GM21737 (cell line): ENCODE results near the gene CLSTN1.
A peak's percentile ranks its signal among the peaks of the same experiment; 100 is the strongest.

ENCODE experiments used
- ATAC-seq: cut with Tn5 transposase; IDR thresholded peaks from one replicate; pipeline ENCODE4 v1.9.1; 2021; ENCODE audit warnings: mild to moderate bottlenecking, moderate library complexity; ENCODE audit not compliant: unreplicated experiment

The CLSTN1 gene

DNA sequence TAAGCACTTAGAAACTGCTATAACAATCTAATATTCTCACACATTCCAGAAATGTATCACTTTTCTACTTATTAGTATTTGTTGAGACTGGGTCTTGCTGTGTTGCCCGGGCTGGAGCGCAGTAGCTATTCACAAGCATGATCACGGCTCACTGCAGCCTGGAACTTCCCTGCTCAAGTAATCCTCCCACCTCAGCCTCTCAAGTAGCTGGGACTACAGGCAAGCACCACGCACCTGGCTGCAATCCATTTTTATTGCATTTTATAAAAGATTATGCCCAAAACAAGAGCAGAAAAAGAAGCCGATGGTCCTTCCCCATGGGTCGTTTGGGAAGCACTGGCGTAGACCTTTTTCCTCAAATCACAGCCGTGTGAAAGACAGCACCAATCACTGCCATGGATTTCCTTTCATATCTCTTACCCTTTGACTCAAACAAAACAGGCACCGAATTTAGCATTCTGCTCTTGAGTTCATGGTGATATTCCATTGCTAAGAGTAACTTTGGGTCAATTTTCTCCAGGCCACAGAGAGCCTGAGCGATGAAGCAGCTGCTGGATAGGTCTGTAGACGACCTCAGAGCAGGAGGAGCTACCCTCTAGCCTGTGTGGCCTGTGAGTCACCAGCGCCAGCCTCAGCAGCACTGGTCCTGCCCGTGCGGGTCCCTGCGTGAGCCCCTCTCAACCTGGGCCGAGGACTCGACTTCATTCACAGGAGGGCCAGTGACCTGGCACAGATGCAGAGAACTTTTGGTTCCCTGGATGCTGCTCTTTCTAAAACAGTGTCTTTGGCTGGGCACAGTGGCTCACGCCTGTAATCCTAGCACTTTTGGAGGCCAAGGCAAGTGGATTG lies 91.4 kb downstream of the CLSTN1 start:
- ATAC-seq, result no peak

DNA sequence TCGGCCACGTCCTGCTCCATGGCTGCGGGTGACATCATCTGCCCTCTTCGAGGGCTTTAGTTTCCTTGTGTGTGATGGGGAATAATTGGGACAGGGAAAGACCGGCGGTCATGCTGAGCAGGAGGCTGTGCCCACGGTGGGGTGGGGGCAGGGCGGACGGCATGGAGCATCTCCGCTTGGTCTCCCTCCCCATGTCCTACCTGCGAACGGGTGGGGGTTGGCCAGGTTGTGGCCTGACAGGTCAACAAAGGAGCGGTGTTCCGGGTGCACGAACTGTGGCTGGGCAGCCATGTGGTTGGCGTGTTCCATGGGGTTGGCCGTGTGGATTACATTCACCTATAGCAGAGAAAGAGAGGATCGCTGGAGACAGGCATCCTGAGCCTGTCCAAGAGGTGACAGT lies 92.2 kb downstream of the CLSTN1 start:
- no peak for ATAC-seq

- no peak for ATAC-seq
These were observed 92.7 kb downstream of the CLSTN1 start for GRCh38 chr1:9731051-9731537.

- no peak for ATAC-seq
These were observed 93.5 kb downstream of the CLSTN1 start for GRCh38 chr1:9730096-9730901.

DNA sequence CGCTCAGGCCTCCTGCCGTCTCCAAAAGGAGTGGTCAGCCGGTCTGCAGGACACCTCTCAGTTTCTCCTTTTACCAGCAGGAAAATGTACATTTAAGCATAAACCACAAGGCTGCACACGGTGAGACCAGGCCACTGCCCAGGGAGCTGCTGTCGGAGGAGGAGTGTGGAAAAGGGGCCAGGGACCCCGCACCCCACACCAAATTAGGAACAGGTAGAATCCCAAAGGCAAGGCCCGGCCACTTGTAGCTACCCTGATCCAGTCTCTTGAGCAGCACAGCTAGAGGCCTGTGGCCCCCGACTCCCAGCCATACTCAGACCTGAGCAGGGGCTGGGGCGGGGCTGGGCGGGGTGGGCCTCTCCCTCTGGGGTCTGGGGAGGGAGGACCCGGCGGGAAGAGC lies 94.2 kb downstream of the CLSTN1 start:
- ATAC-seq, result no peak

GRCh38 chr1:9728451-9729295 lies 95.1 kb downstream of the CLSTN1 start:
- no peak for ATAC-seq

DNA sequence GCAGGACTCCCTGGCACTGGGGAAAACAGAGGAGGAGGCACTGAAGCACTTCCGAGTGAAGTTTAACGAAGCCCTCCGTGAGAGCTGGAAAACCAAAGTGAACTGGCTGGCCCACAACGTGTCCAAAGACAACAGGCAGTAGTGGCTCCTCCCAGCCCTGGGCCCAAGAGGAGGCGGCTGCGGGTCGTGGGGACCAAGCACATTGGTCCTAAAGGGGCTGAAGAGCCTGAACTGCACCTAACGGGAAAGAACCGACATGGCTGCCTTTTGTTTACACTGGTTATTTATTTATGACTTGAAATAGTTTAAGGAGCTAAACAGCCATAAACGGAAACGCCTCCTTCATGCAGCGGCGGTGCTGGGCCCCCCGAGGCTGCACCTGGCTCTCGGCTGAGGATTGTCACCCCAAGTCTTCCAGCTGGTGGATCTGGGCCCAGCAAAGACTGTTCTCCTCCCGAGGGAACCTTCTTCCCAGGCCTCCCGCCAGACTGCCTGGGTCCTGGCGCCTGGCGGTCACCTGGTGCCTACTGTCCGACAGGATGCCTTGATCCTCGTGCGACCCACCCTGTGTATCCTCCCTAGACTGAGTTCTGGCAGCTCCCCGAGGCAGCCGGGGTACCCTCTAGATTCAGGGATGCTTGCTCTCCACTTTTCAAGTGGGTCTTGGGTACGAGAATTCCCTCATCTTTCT lies 96.7 kb downstream of the CLSTN1 start:
- ATAC-seq, result no peak

DNA sequence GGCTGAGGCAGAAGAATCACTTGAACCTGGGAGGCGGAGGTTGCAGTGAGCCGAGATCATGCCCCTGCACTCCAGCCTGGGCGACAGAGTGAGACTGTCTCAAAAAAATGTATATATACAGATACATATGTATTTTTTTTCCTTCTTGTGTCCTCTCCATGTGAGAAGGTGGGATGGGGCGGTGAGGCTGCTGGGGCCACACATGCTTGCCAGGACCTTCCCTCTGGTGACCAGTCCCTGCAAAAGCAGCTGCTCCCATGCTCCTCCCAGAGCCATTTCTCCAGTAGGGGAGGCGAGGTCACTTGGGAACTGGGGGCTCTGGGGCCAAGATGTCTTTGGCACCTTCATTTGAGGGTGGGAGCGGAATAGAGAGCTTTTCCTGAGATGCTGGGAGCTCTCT lies 97.4 kb downstream of the CLSTN1 start:
- no peak for ATAC-seq

DNA sequence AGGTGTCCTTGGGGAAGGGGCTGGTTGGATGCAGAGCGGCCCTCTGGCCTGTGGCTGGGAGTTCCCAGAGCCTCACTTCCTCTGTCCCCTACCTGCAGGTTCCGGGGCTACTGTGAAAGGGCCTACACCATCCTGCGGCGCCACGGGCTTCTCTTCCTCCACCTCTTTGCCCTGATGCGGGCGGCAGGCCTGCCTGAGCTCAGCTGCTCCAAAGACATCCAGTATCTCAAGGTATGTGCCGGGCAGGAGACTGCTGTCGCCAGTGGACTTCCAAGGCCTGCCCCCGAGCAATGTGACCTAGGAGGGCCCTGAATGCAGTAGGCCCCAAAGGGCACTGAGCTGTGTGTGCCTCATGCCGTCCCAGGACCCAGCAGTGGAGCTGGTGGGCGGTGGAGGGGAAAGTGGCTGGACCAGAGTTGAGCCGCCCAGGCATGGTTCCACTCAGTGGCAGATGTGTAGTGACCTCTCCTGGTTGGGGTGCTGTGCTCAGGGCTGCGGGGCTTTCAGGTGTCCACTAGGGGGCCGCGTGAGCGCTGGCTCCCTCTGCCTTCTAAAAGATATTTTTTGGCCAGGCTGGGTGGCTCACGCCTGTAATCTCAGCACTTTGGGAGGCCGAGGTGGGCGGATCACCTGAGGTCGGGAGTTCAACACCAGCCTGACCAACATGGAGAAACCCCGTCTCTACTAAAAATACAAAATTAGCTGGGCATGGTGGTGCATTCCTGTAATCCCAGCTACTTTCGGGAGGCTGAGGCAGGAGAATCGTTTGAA lies 98.9 kb downstream of the CLSTN1 start:
- ATAC-seq, result peak; percentile 66

DNA sequence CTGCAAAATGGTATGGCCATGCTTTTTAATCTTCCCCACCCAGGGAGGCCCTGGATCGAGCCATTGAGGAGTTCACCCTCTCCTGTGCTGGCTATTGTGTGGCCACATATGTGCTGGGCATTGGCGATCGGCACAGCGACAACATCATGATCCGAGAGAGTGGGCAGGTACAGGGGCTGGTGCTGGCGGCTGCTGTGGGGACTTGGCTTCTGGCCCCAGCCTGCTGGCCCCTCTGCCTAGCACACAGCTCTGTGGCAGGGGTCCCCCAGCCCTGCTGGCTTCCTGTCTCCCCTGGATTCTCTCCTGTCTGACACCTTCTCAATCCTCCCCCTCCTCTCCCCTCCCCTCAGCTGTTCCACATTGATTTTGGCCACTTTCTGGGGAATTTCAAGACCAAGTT lies 99.8 kb downstream of the CLSTN1 start:
- no peak for ATAC-seq

DNA sequence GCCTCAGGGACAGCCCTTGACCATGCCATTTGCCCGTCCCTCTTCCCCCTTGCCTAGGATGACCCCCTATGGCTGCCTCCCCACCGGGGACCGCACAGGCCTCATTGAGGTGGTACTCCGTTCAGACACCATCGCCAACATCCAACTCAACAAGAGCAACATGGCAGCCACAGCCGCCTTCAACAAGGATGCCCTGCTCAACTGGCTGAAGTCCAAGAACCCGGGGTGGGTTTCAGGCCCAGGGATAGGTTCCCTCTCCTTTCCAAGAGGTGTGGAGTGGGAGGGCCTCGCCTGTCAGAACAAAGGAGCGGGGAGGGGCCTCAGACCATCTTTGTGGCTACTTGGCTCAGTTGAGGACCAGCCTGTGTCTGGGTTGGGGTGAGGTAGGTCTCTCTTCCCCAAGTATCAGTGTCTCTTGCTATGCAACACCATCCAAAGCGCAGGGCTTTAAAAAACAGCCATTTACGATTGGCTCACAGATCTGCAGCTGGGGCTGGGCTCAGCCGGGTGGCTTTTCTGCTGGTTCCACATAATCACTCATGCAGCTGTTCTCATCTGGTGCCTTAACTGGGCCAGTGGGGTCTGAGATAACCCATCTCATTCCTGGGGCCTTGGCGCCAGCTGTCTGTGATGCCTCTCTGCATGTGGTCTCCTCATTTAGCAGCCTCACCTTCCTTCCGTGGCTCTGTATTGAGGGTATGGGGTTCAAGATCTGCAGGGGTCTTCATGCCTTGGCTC lies 100.5 kb downstream of the CLSTN1 start:
- ATAC-seq, result no peak

GRCh38 chr1:9722378-9722749 lies 101.4 kb downstream of the CLSTN1 start:
- ATAC-seq, result no peak

GRCh38 chr1:9721606-9722377 lies 102.0 kb downstream of the CLSTN1 start:
- ATAC-seq, result no peak

GRCh38 chr1:9720785-9721605 lies 102.8 kb downstream of the CLSTN1 start:
- ATAC-seq, result no peak

- ATAC-seq, result no peak
These were observed 103.6 kb downstream of the CLSTN1 start for GRCh38 chr1:9719978-9720722.

- ATAC-seq, result no peak
These were observed 105.6 kb downstream of the CLSTN1 start for GRCh38 chr1:9718006-9718680.
